ENCODE data around the gene NFIA. TPM values are rescaled to one million over a fixed set of nuclear protein-coding genes. Genes with fewer than 3 reads are reported as not detected.

Gene NFIA
- total and polyA plus RNA-seq, 2 of the 13 experiments (the other 11 are each of a cell fraction or from before 2014, with no cell fraction given), result 14.7 to 28.5 TPM

DNA sequence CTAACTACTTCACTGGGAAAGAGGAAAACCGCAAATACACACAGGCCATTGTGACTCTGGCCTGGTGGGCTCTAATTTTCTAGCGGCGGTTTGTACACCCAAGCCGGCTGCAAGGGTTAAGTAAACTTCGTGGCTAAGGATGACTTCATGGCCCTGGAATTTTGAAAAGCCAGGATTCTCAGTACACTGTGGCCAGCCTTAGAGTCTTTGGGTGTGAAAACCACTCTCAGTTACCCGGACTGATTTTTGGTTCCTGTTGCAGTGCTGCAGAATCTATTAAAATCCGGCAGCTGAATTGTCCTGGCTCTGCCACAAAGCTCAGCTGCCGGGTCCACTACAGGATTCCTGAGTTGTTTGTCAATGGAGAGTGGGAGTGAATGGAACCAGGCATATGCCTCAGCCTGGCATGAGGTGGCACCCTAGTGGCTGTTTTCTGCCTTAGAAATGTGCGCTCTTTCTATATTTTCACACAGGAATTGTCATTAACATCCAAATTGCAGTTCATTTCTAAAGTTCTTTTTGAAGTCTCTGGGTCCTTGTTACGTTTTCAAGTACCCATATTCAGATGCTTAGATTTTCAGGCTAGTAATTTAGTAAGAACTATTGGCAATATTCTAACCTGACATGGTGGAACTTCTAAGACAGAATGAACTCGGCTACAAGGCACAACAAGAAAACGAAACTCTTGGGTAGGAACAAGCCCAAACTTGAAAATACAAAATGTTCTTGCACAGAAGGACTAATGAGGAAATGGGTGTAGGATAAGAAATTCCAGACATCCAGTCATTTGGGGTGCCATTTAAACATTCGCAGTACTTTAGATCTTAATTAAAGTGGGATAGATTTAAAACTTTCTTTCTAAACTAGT lies 255.9 kb downstream of the NFIA start (continued):
- TF ChIP-seq AHDC1 (CRISPR knock-in tag; IDR thresholded peaks at IDR 0.05; ENCODE audit: borderline replicate concordance), result peak; percentile 28; the same call in 1 of the 2 replicates
- no peak for TF ChIP-seq SRSF1 (optimal IDR thresholded peaks at IDR 0.05; ENCODE audit: low read depth, low read length)
- TF ChIP-seq, protein P1, sequence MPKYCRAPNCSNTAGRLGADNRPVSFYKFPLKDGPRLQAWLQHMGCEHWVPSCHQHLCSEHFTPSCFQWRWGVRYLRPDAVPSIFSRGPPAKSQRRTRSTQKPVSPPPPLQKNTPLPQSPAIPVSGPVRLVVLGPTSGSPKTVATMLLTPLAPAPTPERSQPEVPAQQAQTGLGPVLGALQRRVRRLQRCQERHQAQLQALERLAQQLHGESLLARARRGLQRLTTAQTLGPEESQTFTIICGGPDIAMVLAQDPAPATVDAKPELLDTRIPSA (CRISPR knock-in tag; IDR thresholded peaks at IDR 0.05; ENCODE audit: borderline replicate concordance), result no peak
- no peak for TF ChIP-seq NFE2 (CRISPR knock-in tag; IDR thresholded peaks at IDR 0.05)
- no peak; the same call in 1 of the 2 replicates for TF ChIP-seq MIER3 (CRISPR knock-in tag; IDR thresholded peaks at IDR 0.05; ENCODE audit: borderline replicate concordance)
- no peak for TF ChIP-seq NR1H2 (CRISPR knock-in tag; IDR thresholded peaks at IDR 0.05; ENCODE audit: borderline replicate concordance, low read depth)
- TF ChIP-seq PRMT3 (CRISPR knock-in tag; IDR thresholded peaks at IDR 0.05; ENCODE audit: borderline replicate concordance, low read depth), result no peak
- TF ChIP-seq NR2F6 (IDR thresholded peaks at IDR 0.05), result peak; percentile 68
- TF ChIP-seq NR2F6 (CRISPR knock-in tag; IDR thresholded peaks at IDR 0.05), result peak; percentile 35; the same call in 1 of the 2 replicates
- TF ChIP-seq KLF16 (CRISPR knock-in tag; IDR thresholded peaks at IDR 0.05), result peak in 1 of 2 experiments; percentile 35; a peak in 1 of 4 replicates
- TF ChIP-seq CBX1 (IDR thresholded peaks at IDR 0.05; ENCODE audit: low read depth), result no peak
- TF ChIP-seq TGIF2 (CRISPR knock-in tag; IDR thresholded peaks at IDR 0.05), result 0 out of 2 replicates have a peak, but pooled peaks have one; percentile 7
- TF ChIP-seq ETS1 (CRISPR knock-in tag; IDR thresholded peaks at IDR 0.05), result no peak
- no peak for TF ChIP-seq ZNF557 (CRISPR knock-in tag; IDR thresholded peaks at IDR 0.05)
- TF ChIP-seq FIP1L1 (IDR thresholded peaks at IDR 0.05; ENCODE audit: borderline replicate concordance, insufficient read depth, low read depth, low read length), result no peak
- TF ChIP-seq KDM5A (IDR thresholded peaks at IDR 0.05; ENCODE audit: borderline replicate concordance, low read length), result no peak; the same call in 1 of the 2 replicates
- TF ChIP-seq ZNF775 (CRISPR knock-in tag; IDR thresholded peaks at IDR 0.05; ENCODE audit: borderline replicate concordance), result no peak
- peak; percentile 81; the same call in 1 of the 2 replicates for TF ChIP-seq ZFP1 (CRISPR knock-in tag; IDR thresholded peaks at IDR 0.05)
- TF ChIP-seq ZNF512B (CRISPR knock-in tag; IDR thresholded peaks at IDR 0.05; ENCODE audit: borderline replicate concordance), result no peak
